ENCODE measurements around the gene HIP1. TPM values are rescaled to one million over a fixed set of nuclear protein-coding genes. Genes with fewer than 3 reads are reported as not detected.
"Not testable (repeated sequence)": the region's sequence is repeated elsewhere in the genome, so short reads cannot be mapped to it uniquely, and the experiment has no call there.

Gene HIP1
- polyA plus RNA-seq, 10 donors = 19.1 to 25.9 (median 23.8) TPM

DNA sequence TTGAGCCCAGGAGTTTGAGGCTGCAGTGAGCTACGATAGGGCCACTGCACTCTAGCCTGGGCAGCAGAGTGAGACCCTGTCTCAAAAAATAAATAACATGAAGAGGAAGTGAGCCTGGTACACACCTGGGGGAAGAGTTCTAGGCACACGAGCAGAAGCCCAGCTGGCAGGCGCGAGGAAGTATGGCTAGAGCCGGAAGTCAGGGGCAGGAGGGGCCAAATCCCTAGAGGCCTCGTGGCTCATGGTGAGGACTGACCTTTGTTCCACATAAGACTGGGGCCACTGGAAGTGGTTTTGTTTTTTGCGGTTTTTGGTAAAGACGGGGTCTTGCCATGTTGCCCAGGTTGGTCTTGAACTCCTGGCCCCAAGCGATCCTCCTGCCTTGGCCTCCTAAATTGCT is 117.6 kb downstream of the HIP1 start:
- no peak for DNase-seq

DNA sequence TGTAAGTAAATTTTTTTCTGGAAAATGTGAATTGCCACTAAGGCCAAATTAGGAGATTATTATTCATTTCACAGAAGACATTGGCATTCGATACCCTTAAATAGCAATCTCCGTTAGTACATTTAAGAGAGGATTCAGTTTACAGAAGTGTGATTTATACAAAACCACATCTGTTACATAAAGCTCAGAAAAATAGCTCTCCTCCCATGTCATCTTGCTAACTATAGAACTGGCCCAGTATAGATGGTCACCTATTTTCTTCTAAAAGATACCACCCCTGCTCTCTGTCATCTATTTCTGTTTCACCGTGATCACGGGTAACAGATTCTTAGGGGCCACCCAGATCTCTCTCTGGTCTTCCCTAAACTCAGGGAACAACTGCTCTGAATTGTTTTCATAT is 119.1 kb downstream of the HIP1 start:
- no peak for DNase-seq

DNA sequence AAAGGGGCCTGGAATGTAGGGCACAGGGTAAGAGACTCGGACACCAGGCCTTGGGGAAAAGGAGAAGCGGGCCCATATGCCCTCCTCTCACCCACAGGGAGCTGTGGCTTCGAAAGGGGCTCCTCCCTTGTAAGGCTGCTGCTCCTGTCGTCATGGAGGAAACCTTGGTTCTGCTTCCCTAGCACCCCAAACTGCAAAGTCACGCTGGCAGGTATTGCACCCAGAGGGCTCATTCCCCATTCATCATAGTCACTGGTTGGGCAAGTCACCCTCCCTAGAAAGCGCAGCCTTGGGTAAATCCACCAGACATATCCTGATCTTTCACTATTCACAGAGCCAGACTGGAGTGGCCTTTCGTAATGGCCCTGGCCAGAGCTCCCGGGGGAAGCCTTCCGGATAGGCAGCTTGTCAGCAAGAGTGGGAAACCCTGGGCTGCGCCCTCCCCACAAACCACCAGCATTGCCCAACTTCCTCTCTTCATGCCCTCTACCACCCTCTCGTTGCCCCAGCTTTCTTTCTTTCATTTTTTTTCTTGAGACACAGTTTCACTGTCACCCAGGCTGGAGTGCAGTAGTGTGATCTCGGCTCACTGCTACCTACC is 121.0 kb downstream of the HIP1 start:
- DNase-seq = peak in 2 of 3 donors; percentile 32 to 67

DNA sequence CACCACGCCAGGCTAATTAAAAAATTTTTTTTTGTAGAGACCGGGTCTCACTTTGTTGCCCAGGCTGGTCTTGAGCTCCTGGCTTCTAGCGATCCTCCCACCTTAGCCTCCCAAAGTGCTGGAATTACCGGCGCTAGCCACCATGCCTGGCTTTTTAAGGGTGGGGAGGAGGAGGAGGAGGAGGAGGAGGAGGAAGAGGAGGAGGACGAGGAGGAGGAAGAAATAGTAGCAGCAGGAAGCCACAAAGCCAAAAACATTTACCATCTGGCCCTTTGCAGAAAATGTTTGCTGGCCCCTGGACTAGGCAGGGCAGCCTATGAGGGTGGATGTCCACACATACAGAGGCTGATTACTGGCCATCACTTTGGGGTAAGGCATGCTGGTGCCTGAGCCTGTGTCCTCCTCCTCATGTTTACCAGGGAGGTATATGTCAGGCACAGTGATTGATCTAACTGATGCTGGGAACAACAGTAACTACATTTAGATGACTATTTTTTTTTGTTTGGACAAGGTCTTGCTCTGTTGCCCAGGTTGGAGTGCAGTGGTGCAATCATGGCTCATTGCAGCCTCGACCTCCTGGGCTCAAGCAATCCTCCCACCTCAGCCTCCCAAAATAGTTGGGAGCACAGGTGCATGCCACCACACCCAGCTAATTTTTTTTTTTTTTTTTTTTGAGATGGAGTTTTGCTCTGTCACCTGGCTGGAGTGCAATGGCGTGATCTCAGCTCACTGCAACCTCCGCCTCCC is 122.1 kb downstream of the HIP1 start:
- DNase-seq = no peak

DNA sequence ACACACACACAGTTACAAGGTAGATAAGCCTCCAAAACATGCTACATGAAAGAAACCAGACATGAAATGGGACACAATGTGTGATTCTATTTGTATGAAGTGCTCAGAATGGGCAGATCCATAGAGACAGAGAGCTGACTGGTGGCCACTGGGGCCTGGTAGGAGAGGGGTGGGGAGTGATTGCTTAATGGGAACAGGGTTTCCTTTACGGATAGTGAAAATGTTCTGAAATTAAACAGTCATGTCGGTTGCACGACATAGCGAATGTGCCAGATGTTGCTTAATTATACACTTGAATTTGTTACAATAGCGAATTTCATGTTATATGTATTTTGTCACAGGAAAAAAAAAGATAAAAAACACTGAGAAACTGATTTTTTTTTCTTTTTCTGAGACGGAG is 124.3 kb downstream of the HIP1 start:
- no peak for DNase-seq

DNA sequence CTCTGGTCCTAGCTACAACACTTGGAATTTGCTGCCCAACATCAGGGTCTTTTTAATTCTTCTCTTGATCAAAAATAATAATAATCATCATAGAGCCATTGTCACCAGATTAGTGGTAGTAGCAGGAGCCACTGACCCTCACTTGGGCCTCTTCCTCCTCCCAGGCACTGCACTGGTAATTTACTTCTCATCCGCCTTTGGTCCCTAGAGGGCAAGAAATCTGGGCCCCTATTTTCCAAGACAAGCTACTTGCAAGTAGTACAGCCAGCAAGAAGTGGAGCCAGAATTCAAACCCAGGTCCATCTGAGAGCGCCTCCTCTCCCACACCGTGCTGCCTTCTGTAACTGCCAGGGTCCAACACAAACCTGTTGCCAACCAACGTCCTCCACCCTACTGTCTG is 125.4 kb downstream of the HIP1 start:
- no peak for DNase-seq

DNA sequence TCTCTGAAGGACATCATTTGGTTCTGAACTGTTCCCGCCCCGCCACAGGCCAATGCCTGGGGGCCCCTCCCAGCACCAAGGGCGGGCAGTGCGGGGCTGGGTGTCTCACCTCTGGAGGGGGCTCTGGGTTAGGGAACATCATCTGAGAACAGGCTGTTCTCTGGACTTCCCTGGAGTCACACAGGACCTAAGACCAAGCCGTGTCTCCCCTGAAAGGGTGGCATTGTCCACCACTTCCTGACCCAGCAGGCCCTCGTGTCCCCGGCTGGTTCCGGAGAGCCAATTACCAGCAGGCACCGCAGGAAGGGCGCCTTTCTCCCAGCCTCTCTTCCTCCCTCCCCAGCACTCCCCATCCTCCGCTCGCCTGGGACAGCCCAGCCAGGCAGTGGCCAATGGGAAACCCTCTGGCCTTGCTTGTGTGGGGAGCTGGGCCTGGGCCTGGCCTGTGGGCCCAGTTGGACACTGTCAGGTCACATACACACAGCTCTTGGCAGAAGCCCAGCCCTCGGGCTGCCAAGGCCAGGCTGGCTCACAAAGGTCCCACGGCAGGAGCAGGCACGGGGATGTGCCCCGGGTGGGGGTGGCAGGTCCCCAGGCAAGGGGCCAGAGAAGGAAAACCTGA is 127.1 kb downstream of the HIP1 start:
- peak in 2 of 3 donors; percentile 34 to 52 for DNase-seq

DNA sequence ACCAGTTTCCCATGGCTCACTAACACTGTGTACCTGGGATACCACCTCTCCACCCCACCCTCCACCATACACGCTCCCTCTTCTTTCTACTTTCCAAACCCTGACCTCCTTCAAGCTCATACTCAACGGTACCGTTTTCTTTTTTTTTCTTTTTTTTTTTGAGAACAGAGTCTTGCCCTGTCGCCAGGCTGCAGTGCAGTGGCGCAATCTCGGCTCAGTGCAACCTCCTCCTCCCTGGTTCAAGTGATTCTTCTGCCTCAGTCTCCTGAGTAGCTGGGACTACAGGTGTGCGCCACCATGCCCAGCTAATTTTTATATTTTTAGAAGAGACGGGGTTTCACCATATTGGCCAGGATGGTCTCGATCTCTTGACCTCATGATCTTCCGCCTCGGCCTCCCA is 129.3 kb downstream of the HIP1 start:
- not testable (repeated sequence) for DNase-seq

DNA sequence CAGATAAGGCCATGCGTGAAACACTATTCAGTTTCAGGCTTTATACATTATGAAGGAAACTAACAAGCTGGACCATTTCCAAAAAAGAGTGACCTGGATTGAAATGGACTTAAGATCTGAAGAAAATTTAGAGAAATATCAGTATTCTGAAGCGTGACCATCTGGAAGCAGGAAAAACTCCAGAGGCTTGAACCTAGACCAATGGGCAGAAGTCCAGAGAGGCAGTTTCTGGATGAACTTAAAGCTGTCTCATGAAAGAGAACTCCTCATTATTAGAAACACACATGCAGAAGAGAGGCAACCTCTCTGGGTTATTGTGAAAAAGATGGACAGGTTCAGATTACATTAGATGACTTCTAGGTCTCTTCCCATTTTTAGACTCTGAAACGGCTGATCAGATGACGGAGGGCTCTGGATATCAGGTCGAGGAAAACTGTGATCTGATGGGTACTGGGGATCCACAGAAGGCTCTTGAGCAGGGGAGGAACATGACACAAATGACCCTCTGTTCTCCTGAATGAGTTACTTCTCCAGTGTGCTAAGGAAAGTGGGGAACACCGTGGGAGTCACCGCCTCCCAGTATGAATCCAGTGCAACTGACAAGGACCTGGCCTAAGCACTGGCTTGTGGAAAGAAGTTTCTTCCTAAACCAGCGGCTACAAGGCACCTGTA is 130.2 kb downstream of the HIP1 start:
- DNase-seq = peak in 1 of 3 donors; percentile 69

DNA sequence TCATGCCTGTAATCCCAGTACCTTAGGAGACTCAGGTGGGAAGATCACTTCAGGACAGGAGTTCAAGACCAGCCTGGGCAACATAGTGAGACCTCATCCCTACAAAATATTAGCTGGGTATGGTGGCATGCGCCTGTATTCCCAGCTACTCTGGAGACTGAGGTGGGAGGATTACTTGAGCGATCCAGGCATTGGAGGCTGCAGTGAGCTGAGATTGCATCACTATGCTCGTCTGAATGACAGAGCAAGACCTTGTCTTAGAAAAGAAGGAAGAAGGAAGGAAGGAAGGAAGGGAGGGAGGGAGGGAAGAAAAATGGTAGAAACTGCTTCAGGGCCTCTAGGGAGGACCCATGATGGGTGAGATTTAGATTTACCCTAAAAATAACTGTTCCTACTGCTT is 134.3 kb downstream of the HIP1 start:
- DNase-seq = no peak

DNA sequence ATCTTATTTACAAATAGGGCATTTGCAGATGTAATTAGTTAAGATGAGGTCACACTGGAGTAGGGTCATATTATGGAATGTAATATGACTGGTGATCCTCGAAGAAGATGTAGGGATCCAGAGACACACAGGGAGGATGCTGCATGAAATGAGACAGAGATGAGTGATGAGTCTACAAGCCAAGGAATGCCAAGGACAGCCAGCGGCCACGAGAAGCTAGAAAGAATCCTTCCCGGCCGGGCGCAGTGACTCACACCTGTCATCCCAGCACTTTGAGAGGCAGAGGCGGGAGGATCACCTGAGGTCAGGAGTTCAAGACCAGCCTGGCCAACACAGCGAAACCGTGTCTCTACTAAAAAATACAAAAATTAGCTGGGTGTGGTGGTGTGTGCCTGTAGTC is 135.9 kb downstream of the HIP1 start:
- not testable (repeated sequence) for DNase-seq

DNA sequence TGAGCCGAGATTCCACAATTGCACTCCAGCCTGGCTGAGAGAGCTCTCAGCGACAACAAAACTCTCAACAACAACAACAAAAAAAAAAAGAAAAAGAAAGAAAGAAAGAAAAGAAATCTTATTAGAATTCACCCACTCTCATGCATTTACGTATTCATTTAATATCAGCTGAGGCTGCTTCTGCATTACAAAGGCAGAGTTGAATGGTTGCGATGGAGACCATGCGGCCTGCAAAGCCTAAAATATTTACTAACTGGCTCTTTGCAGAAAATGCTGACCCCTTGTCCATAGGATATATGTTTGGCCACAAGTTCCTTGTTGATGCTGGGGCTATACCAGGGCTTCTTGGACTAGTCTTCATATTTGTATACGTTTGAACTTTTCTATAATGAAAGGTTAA is 137.2 kb downstream of the HIP1 start:
- DNase-seq = no peak

DNA sequence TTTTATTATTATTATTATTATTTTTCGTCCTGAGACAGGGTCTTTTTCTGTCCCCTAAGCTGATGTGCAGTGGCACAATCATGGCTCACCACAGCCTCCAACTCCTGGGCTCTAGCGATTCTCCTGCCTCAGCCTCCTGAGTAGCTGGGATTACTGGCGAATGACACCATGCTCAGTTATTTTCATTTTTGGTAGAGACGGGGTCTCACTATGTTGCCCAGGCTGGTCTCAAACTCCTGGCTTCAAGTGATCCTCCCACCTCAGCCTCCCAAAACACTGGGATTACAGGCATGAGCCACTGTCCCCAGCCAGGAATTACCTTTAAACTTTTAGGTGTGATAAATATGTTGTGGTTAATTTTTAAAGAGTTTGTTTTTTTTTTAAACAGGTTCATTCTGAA is 138.0 kb downstream of the HIP1 start:
- not testable (repeated sequence) for DNase-seq

DNA sequence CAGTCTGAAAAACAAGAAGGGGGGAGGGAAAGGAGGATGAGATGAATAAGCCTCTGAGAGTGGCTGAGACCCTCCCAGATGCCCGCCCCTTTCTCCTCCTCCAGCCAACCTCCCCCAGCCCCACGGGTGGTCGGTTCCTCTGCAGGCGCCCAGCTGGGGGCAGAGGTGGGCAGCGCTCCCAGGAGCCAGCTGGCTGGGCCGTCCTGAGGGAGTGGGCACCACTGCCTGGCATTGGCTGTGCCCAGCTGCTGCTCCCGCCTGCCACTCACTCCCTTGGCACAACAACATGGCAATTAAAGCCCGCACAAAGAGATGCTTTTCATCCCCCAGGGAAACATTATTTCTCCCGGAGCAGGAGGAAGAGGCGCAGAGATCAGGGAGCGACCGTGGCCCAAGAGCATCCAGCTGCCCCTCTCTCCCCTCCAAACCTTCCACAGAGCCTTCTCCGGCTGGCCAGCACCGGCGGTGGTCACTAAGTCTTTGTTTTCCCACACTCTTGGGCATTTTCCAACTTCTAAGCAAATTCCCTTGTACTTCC is 139.4 kb downstream of the HIP1 start:
- peak in 2 of 3 donors; percentile 49 to 79 for DNase-seq

DNA sequence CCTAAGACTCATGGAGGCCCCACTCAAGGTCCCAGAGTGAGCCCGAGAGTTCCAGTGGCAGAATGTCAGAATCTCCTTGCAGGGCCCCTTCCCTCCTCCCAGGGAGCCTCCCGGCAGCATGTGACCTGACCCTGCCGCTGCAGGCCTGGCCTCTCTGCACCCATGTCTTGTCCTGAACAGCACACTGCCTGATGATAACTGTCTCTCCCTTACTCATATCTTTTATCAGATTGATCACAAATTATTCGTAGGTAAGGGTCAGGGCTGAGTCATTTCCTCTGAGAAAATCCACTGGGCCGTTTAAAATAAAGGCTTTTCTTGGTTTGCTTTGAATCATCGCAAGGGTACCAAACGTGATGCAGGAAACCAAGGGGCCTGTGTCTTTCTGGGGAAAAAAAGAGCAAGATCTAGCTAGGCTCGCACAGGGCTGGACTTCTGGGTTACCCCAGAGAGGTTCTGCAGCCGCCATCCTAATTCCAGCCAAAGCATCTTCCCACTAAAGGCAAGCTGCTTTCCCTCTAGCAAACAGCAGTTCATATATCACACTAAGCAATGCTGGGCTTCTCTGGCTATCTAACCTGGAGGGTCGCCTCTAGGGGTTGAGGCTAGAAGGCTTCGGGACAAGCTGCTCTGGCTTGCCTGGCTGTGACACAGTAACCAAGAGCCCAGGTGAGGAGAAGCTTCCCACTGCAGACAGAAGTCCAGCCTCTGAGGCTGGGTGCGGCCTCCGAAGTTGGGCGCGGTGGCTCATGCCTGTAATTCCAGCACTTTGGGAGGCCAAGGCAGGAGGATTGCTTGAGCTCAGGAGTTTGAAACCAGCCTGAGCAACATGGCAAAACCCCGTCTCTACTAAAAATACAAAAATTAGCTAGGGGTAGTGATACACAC is 141.8 kb downstream of the HIP1 start:
- DNase-seq = no peak

DNA sequence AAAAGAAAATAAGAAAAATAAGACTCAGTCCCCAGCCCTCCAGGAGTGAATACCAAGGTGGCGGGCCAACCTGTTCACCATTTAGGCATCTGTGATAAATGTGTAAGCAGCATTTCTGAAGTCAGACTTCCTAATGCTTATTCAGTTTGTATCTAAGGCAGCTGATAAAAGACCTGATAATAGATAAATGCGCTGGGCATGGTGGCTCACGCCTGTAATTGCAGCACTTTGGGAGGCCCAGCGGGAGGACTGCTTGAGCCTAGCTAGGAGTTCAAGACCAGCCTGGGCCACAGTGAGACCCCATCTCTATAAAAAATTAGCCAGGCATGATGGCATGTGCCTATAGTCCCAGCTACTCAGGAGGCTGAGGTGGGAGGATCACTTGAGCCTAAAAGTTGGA is 143.0 kb downstream of the HIP1 start:
- DNase-seq = no peak

DNA sequence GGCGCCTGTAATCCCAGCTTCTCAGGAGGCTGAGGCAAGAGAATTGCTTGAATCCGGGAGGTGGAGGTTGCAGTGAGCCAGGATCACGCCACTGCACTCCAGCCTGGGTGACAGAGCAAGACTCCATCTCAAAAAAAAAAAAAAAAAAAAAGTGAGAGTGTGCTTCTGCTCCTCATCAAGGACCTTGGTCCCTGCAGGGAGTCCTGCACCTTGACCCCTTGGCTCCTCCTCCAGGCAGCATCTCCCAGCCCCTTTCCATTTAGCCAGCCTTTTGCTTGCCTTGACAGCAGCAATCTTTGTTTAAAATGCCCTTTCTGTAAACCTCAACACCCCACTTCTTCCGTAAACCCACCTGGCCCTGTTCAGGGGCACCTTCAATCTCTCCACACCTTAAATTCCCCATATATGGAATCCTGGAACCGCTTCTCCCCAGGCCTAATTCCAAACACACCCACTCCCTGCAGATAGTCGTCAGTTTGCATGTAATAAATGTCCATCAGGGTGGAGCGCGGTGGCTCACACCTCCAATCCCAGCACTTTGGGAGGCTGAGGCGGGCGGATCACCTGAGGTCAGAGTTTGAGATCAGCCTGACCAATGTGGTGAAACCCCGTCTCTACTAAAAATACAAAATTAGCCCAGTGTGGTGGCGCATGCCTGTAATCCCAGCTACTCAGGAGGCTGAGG is 145.1 kb downstream of the HIP1 start:
- not testable (repeated sequence) for DNase-seq

DNA sequence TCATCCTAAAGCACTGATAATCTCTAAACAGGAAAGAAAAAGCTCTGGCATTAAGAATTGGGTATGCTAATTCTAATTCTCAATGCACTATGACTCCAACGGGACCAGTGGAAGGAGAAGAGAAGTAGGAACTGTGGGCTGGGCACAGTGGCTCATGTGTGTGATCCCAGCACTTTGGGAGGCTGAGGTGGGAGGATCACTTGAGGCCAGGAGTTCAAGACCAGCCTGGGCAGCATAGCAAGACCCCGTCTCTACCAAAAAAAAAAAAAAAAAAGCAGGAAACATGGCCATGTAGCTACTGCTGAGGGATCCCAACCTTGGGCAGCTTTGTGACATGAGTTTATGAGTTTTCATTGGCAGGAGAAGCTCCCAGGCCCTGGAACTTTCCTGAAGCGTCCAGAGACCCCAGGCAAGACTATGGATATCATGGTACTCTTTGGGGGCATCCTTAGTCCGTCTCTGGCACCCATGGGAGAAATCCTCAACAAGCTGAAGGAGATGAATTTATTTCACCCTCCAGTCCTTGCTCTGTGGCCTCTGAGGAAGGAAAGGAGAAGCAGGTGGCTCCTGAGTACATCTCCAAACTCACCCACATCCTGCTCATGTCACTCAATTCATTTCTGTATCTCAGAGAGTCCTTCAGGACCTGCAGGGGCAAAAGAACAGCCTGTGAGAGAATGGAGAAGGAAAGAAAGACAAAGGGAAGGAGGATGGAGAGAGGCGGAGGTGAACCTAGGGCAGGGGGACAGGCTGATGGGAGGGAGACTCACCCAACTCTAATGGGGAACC is 147.1 kb downstream of the HIP1 start:
- DNase-seq = no peak

DNA sequence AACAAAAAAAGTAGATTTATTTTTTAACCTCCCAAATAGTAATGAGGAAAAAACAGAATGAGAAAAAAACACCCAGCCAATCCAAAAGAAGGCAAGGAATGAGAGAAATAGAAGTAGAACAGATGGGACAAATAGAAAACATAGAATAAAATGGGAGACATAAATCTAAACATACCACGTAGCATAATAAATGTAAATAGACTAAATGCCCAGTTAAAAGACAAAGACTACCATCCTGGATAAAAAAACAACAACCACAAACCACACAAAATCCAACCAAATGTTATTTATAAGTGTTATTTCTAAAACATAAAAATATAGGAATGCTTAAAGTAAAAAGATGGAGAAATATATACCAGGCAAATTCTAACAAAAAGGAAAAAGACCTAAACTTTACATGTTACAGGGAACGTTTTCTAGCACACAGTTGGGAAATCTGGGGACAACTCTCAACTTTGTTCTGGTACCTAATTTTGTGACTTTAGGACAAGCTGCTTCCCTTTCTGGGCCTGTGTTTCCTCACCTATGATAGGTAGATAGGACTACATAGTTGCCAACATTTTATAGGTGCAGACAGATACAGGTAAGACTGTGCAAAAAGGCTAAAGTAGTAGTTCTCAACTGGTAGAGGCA is 148.3 kb downstream of the HIP1 start:
- no peak for DNase-seq

All from muscle of back (tissue), 11 donors.